Activated CD4-positive, alpha-beta T cell treated with anti-CD3 and anti-CD28 coated beads for 1 hour (primary cell): Measurements from ENCODE around the gene SCUBE2.
"Not testable (repeated sequence)": the region's sequence is repeated elsewhere in the genome, so short reads cannot be mapped to it uniquely, and the experiment has no call there.

ENCODE experiments used
- DNase-seq: peaks from one replicate; pipeline ENCODE4 v3.0.0-alpha.2; 2020

SCUBE2 gene

GRCh38 chr11:9003573-9004182, 87.7 kb downstream of the SCUBE2 start, which contains the start of gene NRIP3:
NRIP3 (minus strand) TSS chr11:9004001; CDS start chr11:9003935, 66 bp downstream.
- peak; percentile 72 for DNase-seq

GRCh38 chr11:9002920-9003572, 88.4 kb downstream of the SCUBE2 start:
- no peak for DNase-seq

GRCh38 chr11:9001736-9002135, 89.7 kb downstream of the SCUBE2 start:
- no peak for DNase-seq

- DNase-seq, result no peak
Measured at GRCh38 chr11:8998017-8998416, 93.4 kb downstream of the SCUBE2 start.

- no peak for DNase-seq
Measured at GRCh38 chr11:8997451-8997850, 93.9 kb downstream of the SCUBE2 start.

GRCh38 chr11:8989453-8989852, 101.9 kb downstream of the SCUBE2 start:
- no peak for DNase-seq

GRCh38 chr11:8988329-8989234, 102.8 kb downstream of the SCUBE2 start:
- no peak for DNase-seq

- DNase-seq, result no peak
Measured at GRCh38 chr11:8987446-8987845, 104.0 kb downstream of the SCUBE2 start.

- DNase-seq, result not testable (repeated sequence)
Measured at GRCh38 chr11:8986772-8987171, 104.6 kb downstream of the SCUBE2 start.

GRCh38 chr11:8985462-8985861, 105.9 kb downstream of the SCUBE2 start:
- no peak for DNase-seq

GRCh38 chr11:8983552-8983951, 107.8 kb downstream of the SCUBE2 start:
- no peak for DNase-seq

- DNase-seq, result no peak
Measured at GRCh38 chr11:8980485-8980884, 110.9 kb downstream of the SCUBE2 start.

- not testable (repeated sequence) for DNase-seq
Measured at GRCh38 chr11:8979365-8979764, 112.0 kb downstream of the SCUBE2 start.

- no peak for DNase-seq
Measured at GRCh38 chr11:8973121-8973520, 118.3 kb downstream of the SCUBE2 start.

- no peak for DNase-seq
Measured at GRCh38 chr11:8971924-8972316, 119.5 kb downstream of the SCUBE2 start.

- DNase-seq, result no peak
Measured at GRCh38 chr11:8971196-8971923, 120.0 kb downstream of the SCUBE2 start.
